ENCODE measurements around the gene CHN2.

CHN2 gene

GRCh38 chr7:29150856-29151255, 43.7 kb upstream of the CHN2 start:
- TF ChIP-seq CTCF (IDR thresholded peaks at IDR 0.05; ENCODE audit: control insufficient read depth, insufficient read depth, low read depth, low read length, missing control alignments) = no peak
- H3K4me3 ChIP-seq (ENCODE audit: control insufficient read depth, low read depth, low read length) = no peak overlapping the region
- DNase-seq (ENCODE audit: low read depth) = no peak

GRCh38 chr7:29154076-29154475, 40.5 kb upstream of the CHN2 start:
- TF ChIP-seq CTCF (IDR thresholded peaks at IDR 0.05; ENCODE audit: control insufficient read depth, insufficient read depth, low read depth, low read length, missing control alignments) = no peak
- no peak overlapping the region for H3K4me3 ChIP-seq (ENCODE audit: control insufficient read depth, low read depth, low read length)
- DNase-seq (ENCODE audit: low read depth) = no peak

- TF ChIP-seq CTCF (IDR thresholded peaks at IDR 0.05; ENCODE audit: control insufficient read depth, insufficient read depth, low read depth, low read length, missing control alignments) = no peak
- DNase-seq (ENCODE audit: low read depth) = no peak
- no peak overlapping the region for H3K4me3 ChIP-seq (ENCODE audit: control insufficient read depth, low read depth, low read length)
These were observed 37.6 kb upstream of the CHN2 start for GRCh38 chr7:29156907-29157452.

GRCh38 chr7:29158795-29159423, 35.7 kb upstream of the CHN2 start:
- H3K4me3 ChIP-seq (ENCODE audit: control insufficient read depth, low read depth, low read length) = no peak overlapping the region
- DNase-seq (ENCODE audit: low read depth) = no peak

GRCh38 chr7:29160080-29160479, 34.5 kb upstream of the CHN2 start:
- DNase-seq (ENCODE audit: low read depth) = no peak
- H3K4me3 ChIP-seq (ENCODE audit: control insufficient read depth, low read depth, low read length) = no peak overlapping the region
- TF ChIP-seq CTCF (IDR thresholded peaks at IDR 0.05; ENCODE audit: control insufficient read depth, insufficient read depth, low read depth, low read length, missing control alignments) = no peak

More at GRCh38 chr7:29158795-29159423, 35.7 kb upstream of the CHN2 start:
- no peak for TF ChIP-seq CTCF (IDR thresholded peaks at IDR 0.05; ENCODE audit: control insufficient read depth, insufficient read depth, low read depth, low read length, missing control alignments)

- DNase-seq (ENCODE audit: low read depth) = no peak
- no peak for TF ChIP-seq CTCF (IDR thresholded peaks at IDR 0.05; ENCODE audit: control insufficient read depth, insufficient read depth, low read depth, low read length, missing control alignments)
- H3K4me3 ChIP-seq (ENCODE audit: control insufficient read depth, low read depth, low read length) = no peak overlapping the region
These were observed 33.3 kb upstream of the CHN2 start for GRCh38 chr7:29161231-29161630.
